ENCODE results near the gene ANXA2.

- no peak for TF ChIP-seq CTCF (IDR thresholded peaks at IDR 0.05)
- no peak for TF ChIP-seq POLR2A (IDR thresholded peaks at IDR 0.05)
Observed at GRCh38 chr15:60387321-60387720, 10.5 kb downstream of the ANXA2 start.
